ENCODE data around the gene SOX18.

SOX18 gene

GRCh38 chr20:64083804-64084684 is 34.6 kb upstream of the SOX18 start, which contains the start of gene LKAAEAR1:
LKAAEAR1 (minus strand) TSS chr20:64084398; CDS start chr20:64084219, 179 bp downstream.
- H3K4me3 ChIP-seq (ENCODE audit: low read length), result peak within 1 kb of the TSS; percentile 7; the same call in 1 of the 2 replicates
- TF ChIP-seq ZNF274 (IDR thresholded peaks at IDR 0.05; ENCODE audit: low read depth, low read length), result no peak

- TF ChIP-seq ZNF274 (IDR thresholded peaks at IDR 0.05; ENCODE audit: low read depth, low read length), result no peak
- H3K4me3 ChIP-seq (ENCODE audit: low read length), result peak overlapping the region; percentile 7; the same call in 1 of the 2 replicates
Observed at GRCh38 chr20:64083378-64083803, 34.0 kb upstream of the SOX18 start.

GRCh38 chr20:64082820-64083377 is 33.5 kb upstream of the SOX18 start:
- TF ChIP-seq ZNF274 (IDR thresholded peaks at IDR 0.05; ENCODE audit: low read depth, low read length), result no peak
- H3K4me3 ChIP-seq (ENCODE audit: low read length), result peak overlapping the region; percentile 7; the same call in 1 of the 2 replicates

- no peak for TF ChIP-seq ZNF274 (IDR thresholded peaks at IDR 0.05; ENCODE audit: low read depth, low read length)
- H3K4me3 ChIP-seq (ENCODE audit: low read length), result no peak overlapping the region
Observed at GRCh38 chr20:64082126-64082731, 32.8 kb upstream of the SOX18 start.

- H3K4me3 ChIP-seq (ENCODE audit: low read length), result no peak overlapping the region
- TF ChIP-seq ZNF274 (IDR thresholded peaks at IDR 0.05; ENCODE audit: low read depth, low read length), result no peak
Observed at GRCh38 chr20:64081624-64081964, 32.2 kb upstream of the SOX18 start.

- H3K4me3 ChIP-seq (ENCODE audit: low read length), result no peak overlapping the region; the same call in 1 of the 2 replicates
- no peak for TF ChIP-seq ZNF274 (IDR thresholded peaks at IDR 0.05; ENCODE audit: low read depth, low read length)
Observed at GRCh38 chr20:64080813-64081623, 31.6 kb upstream of the SOX18 start.

GRCh38 chr20:64080013-64080812 is 30.8 kb upstream of the SOX18 start, which contains the start of gene OPRL1:
OPRL1 (plus strand) TSS chr20:64080082; CDS start chr20:64092721, 12,639 bp downstream.
- no peak for TF ChIP-seq ZNF274 (IDR thresholded peaks at IDR 0.05; ENCODE audit: low read depth, low read length)
- H3K4me3 ChIP-seq (ENCODE audit: low read length), result peak within 1 kb of the TSS; percentile 92

GRCh38 chr20:64079273-64080012 is 30.0 kb upstream of the SOX18 start, which contains the start of gene RGS19:
RGS19 (minus strand) TSS chr20:64079518; CDS start chr20:64076886, 2,632 bp downstream.
- H3K4me3 ChIP-seq (ENCODE audit: low read length), result peak within 1 kb of the TSS; percentile 92
- TF ChIP-seq ZNF274 (IDR thresholded peaks at IDR 0.05; ENCODE audit: low read depth, low read length), result no peak

GRCh38 chr20:64078934-64079272 is 29.5 kb upstream of the SOX18 start:
- peak overlapping the region; percentile 92 for H3K4me3 ChIP-seq (ENCODE audit: low read length)
- no peak for TF ChIP-seq ZNF274 (IDR thresholded peaks at IDR 0.05; ENCODE audit: low read depth, low read length)

GRCh38 chr20:64077876-64078551 is 28.6 kb upstream of the SOX18 start:
- TF ChIP-seq ZNF274 (IDR thresholded peaks at IDR 0.05; ENCODE audit: low read depth, low read length), result no peak
- peak overlapping the region; percentile 92; the same call in 1 of the 2 replicates for H3K4me3 ChIP-seq (ENCODE audit: low read length)

- TF ChIP-seq ZNF274 (IDR thresholded peaks at IDR 0.05; ENCODE audit: low read depth, low read length), result no peak
- peak overlapping the region; percentile 92; the same call in 1 of the 2 replicates for H3K4me3 ChIP-seq (ENCODE audit: low read length)
Observed at GRCh38 chr20:64077541-64077875, 28.1 kb upstream of the SOX18 start.

GRCh38 chr20:64077094-64077493 is 27.7 kb upstream of the SOX18 start:
- peak overlapping the region; percentile 92; the same call in 1 of the 2 replicates for H3K4me3 ChIP-seq (ENCODE audit: low read length)
- no peak for TF ChIP-seq ZNF274 (IDR thresholded peaks at IDR 0.05; ENCODE audit: low read depth, low read length)
